OCI-LY3 (cell line): ENCODE data around the gene IGFBP7.

ENCODE experiments used
- H2AFZ ChIP-seq: fragments of 200-600, 300-600 bp; shearing (Covaris generic); 2 replicates; pipeline ENCODE4 v1.6.0; 2014; ENCODE audit warnings: antibody characterized with exemption, low read depth, low read length
- H3K27ac ChIP-seq: fragments of 200-600, 300-600 bp; sonication (generic); 2 replicates; pipeline ENCODE4 v1.5.1; 2014; ENCODE audit warnings: mild to moderate bottlenecking, low read length, moderate library complexity, mixed read lengths
- H3K27me3 ChIP-seq: fragments of 200-600, 300-600 bp; sonication (generic); 2 replicates; pipeline ENCODE4 v1.6.1; 2014; ENCODE audit warnings: low read depth, low read length, mixed read lengths
- H3K36me3 ChIP-seq: fragments of 200-600, 300-600 bp; sonication (generic); replicated peaks from 2 replicates; pipeline ENCODE3; 2014; ENCODE audit warnings: low read depth, low read length, mixed read lengths
- H3K4me1 ChIP-seq: fragments of 300-600, 200-600 bp; sonication (generic); 2 replicates; pipeline ENCODE4 v1.6.1; 2014; ENCODE audit warnings: low read length, mixed read lengths
- H3K4me2 ChIP-seq: fragments of 200-600, 300-600 bp; sonication (generic); 2 replicates; pipeline ENCODE4 v1.6.1; 2014; ENCODE audit warnings: low read length, mixed read lengths
- H3K4me3 ChIP-seq: fragments of 300-600, 200-600 bp; sonication (generic); 2 replicates; pipeline ENCODE4 v1.5.1; 2014; ENCODE audit warnings: antibody characterized with exemption, mild to moderate bottlenecking, low read length, moderate library complexity
- H3K79me2 ChIP-seq: fragments of 300-600, 200-600 bp; shearing (Covaris generic); 2 replicates; pipeline ENCODE4 v1.6.1; 2014; ENCODE audit warnings: mild to moderate bottlenecking, low read length, mixed read lengths
- H3K9ac ChIP-seq: fragments of 300-600, 200-600 bp; shearing (Covaris generic); 2 replicates; pipeline ENCODE4 v1.6.0; 2014; ENCODE audit warnings: mild to moderate bottlenecking, low read length, moderate library complexity
- H3K9me3 ChIP-seq: fragments of 200-600, 300-600 bp; shearing (Covaris generic); 2 replicates; pipeline ENCODE4 v1.6.1; 2014; ENCODE audit warnings: low read length, mixed read lengths; ENCODE audit not compliant: insufficient read depth
- H4K20me1 ChIP-seq: fragments of 200-600, 300-600 bp; sonication (generic); 2 replicates; pipeline ENCODE4 v1.6.1; 2016; ENCODE audit warnings: low read length, mixed read lengths; ENCODE audit not compliant: insufficient read depth
- CTCF ChIP-seq: fragments of 200-600, 300-600 bp; sonication (generic); IDR thresholded peaks from 2 replicates; pipeline ENCODE4 v1.5.1; 2014; ENCODE audit warnings: antibody characterized with exemption, low read length, low read depth
- EZH2phosphoT487 ChIP-seq: fragments of 200-600 bp; shearing (Covaris generic); IDR thresholded peaks from 2 replicates; pipeline ENCODE4 v1.6.1; 2018; ENCODE audit warnings: antibody characterized with exemption, mixed run types, low read depth

The IGFBP7 gene

DNA sequence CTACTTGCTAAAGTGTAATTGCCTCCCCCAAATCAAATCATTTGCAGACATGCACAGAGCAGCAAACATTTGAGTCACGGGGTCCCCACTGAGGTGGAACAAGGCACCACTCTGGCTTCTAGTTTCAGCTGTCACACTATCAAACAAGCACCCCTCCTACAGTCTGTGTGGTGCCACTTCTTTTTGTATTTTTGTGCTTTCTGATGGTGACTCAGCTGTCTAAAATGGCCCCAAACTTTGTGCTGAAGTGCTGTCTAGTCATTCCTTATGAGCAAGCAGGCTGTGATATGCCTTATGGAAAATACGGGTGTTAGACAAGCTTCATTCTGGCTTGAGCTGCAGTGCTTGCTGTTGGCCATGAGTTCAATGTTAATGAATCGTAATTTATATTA lies 15.4 kb downstream of the IGFBP7 start:
- Histone ChIP-seq H3K9ac (no peak overlapping the region), H3K36me3 (no peaks in the 10 kb centered on the region), H3K4me1 (peaks cover 14% of the 10 kb centered on the region), H2AFZ (no peak overlapping the region), H3K9me3 (no peaks in the 10 kb centered on the region), H3K4me2 (no peak overlapping the region), H3K79me2 (no peaks in the 10 kb centered on the region), H3K27me3 (peaks cover 22% of the 10 kb centered on the region), H3K27ac (no peak overlapping the region), H3K4me3 (no peak overlapping the region), H4K20me1 (no peaks in the 10 kb centered on the region)
- TF ChIP-seq CTCF, result no peak
- no peak for TF ChIP-seq EZH2phosphoT487

- H3K4me2 ChIP-seq, result no peak overlapping the region
- peaks cover 22% of the 10 kb centered on the region for H3K27me3 ChIP-seq
- no peaks in the 10 kb centered on the region for H3K79me2 ChIP-seq
- no peak for TF ChIP-seq CTCF
- TF ChIP-seq EZH2phosphoT487, result no peak
- peaks cover 14% of the 10 kb centered on the region for H3K4me1 ChIP-seq
- H2AFZ ChIP-seq, result no peak overlapping the region
- H3K9me3 ChIP-seq, result no peaks in the 10 kb centered on the region
- H3K27ac ChIP-seq, result no peak overlapping the region
- no peak overlapping the region for H3K9ac ChIP-seq
- H3K4me3 ChIP-seq, result no peak overlapping the region
- H4K20me1 ChIP-seq, result no peaks in the 10 kb centered on the region
- no peaks in the 10 kb centered on the region for H3K36me3 ChIP-seq
Observed at GRCh38 chr4:57093845-57094831, 16.0 kb downstream of the IGFBP7 start.

DNA sequence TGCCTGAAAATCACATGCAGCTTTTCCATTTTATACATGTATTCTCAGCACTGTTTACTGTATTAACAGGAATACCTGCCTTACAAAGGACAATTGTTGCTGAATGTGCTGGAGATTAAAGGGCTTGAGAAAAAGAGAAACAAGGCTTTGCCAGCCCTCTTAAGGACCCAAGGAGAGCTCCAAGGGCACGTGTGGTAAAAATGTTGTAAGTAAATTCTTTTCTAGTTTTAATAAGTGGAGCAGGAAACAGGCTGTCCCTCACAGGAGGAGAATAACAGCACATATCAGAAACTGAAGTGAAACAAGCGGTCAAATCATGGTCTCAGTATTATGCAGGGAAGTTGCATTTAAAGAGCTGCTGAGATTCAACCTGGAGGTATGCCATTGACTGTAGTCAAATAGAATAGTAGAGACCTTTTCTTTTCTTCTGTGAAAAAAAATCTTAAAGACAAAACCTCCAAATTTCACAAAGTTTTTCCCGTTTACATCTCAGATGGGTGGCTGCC lies 18.5 kb downstream of the IGFBP7 start:
- H3K4me3 ChIP-seq, result no peak overlapping the region
- no peak overlapping the region for H3K9ac ChIP-seq
- no peak overlapping the region for H2AFZ ChIP-seq
- peak overlapping the region; percentile 51 for H3K4me2 ChIP-seq
- H3K27me3 ChIP-seq, result peaks cover 22% of the 10 kb centered on the region
- no peaks in the 10 kb centered on the region for H4K20me1 ChIP-seq
- no peaks in the 10 kb centered on the region for H3K9me3 ChIP-seq
- TF ChIP-seq EZH2phosphoT487, result no peak
- TF ChIP-seq CTCF, result no peak
- peaks cover 14% of the 10 kb centered on the region for H3K4me1 ChIP-seq
- H3K79me2 ChIP-seq, result no peaks in the 10 kb centered on the region
- no peaks in the 10 kb centered on the region for H3K36me3 ChIP-seq
- H3K27ac ChIP-seq, result no peak overlapping the region

- no peak overlapping the region for H3K27ac ChIP-seq
- no peaks in the 10 kb centered on the region for H4K20me1 ChIP-seq
- peaks cover 14% of the 10 kb centered on the region for H3K4me1 ChIP-seq
- H3K9me3 ChIP-seq, result no peaks in the 10 kb centered on the region
- no peak overlapping the region for H3K9ac ChIP-seq
- no peaks in the 10 kb centered on the region for H3K79me2 ChIP-seq
- no peak overlapping the region for H3K4me2 ChIP-seq
- TF ChIP-seq EZH2phosphoT487, result no peak
- no peak for TF ChIP-seq CTCF
- no peak overlapping the region for H2AFZ ChIP-seq
- H3K4me3 ChIP-seq, result no peak overlapping the region
- no peaks in the 10 kb centered on the region for H3K36me3 ChIP-seq
- peaks cover 12% of the 10 kb centered on the region for H3K27me3 ChIP-seq
Observed at GRCh38 chr4:57090079-57090478, 20.1 kb downstream of the IGFBP7 start.
